Activated B cell treated with CpG ODN at 0.5 μM for 24 hours (primary cell): ENCODE measurements around the gene SRRM1. TPM values are rescaled to one million over a fixed set of nuclear protein-coding genes. Genes with fewer than 3 reads are reported as not detected.

Experiments used
- ATAC-seq: fragments of 200-7000 bp; cut with Tn5 transposase; one replicate; pipeline ENCODE4 v1.10.0; 2021; ENCODE audit warnings: low read depth, mild to moderate bottlenecking, moderate library complexity
- CTCF ChIA-PET: fragments of 350-600 bp; sonication (Branson Sonifier 250); formaldehyde crosslinking; loops from one replicate; lab custom pipeline; 2021; ENCODE audit warnings: antibody characterized with exemption; lab: Charles Lee
- POLR2A ChIA-PET: fragments of 350-600 bp; sonication (Branson Sonifier 250); formaldehyde crosslinking; loops from one replicate; lab custom pipeline; 2021; ENCODE audit warnings: antibody characterized with exemption; lab: Charles Lee
- DNase-seq: peaks from one replicate; pipeline ENCODE4 v3.0.0; 2022
- H3K27ac Mint-ChIP-seq: one replicate; pipeline ENCODE4 v1.8.0; 2020; ENCODE audit warnings: mixed read lengths
- H3K27me3 Mint-ChIP-seq: one replicate; pipeline ENCODE4 v1.8.0; 2021; ENCODE audit warnings: mixed read lengths
- H3K36me3 Mint-ChIP-seq: one replicate; pipeline ENCODE4 v1.8.0; 2021; ENCODE audit warnings: low read depth, mixed read lengths
- H3K4me1 Mint-ChIP-seq: one replicate; pipeline ENCODE4 v1.8.0; 2021; ENCODE audit warnings: mixed read lengths
- H3K4me3 Mint-ChIP-seq: one replicate; pipeline ENCODE4 v1.8.0; 2020; ENCODE audit warnings: mild to moderate bottlenecking, mixed read lengths
- H3K9me3 Mint-ChIP-seq: one replicate; pipeline ENCODE4 v1.8.0; 2020; ENCODE audit warnings: mixed read lengths
- CTCF ChIP-seq: fragments of 200-600 bp; IDR thresholded peaks from one replicate; pipeline ENCODE4 v1.8.0; 2022; ENCODE audit warnings: antibody characterized with exemption, mild to moderate bottlenecking
- intact Hi-C: fragments of 100-400 bp; cut with micrococcal nuclease; formaldehyde crosslinking; loops from one replicate; pipeline ENCODE4 v1.15.1; 2024
- total RNA-seq: library from RNA; stranded (reverse); gene quantifications from 2 replicates; pipeline ENCODE4 v1.2.3, GENCODE V29; 2022

The SRRM1 gene
- total RNA-seq, 1 donor from 2014 or later, result 220 TPM

GRCh38 chr1:24679725-24680124, 36.6 kb downstream of the SRRM1 start:
- TF ChIP-seq CTCF, result no peak
- ChIA-PET POLR2A (no interaction called here), CTCF (interaction anchor here (1.0 kb wide), 1 partner anchor 151 kb away, joined by 3 read pairs; no protein-coding TSS in a partner anchor)
- DNase-seq, result no peak
- H3K36me3 Mint-ChIP-seq, result peaks cover 17% of the 10 kb centered on the region
- peaks cover 5% of the 10 kb centered on the region for H3K4me1 Mint-ChIP-seq
- no peaks in the 10 kb centered on the region for H3K9me3 Mint-ChIP-seq
- H3K27ac Mint-ChIP-seq, result no peak overlapping the region
- H3K27me3 Mint-ChIP-seq, result no peaks in the 10 kb centered on the region
- no peak overlapping the region for H3K4me3 Mint-ChIP-seq
- no peak for ATAC-seq
- intact Hi-C loops, result no loop called here

GRCh38 chr1:24683713-24684162, 40.6 kb downstream of the SRRM1 start:
- no peaks in the 10 kb centered on the region for H3K27me3 Mint-ChIP-seq
- H3K27ac Mint-ChIP-seq, result no peak overlapping the region
- no peak for ATAC-seq
- no peak overlapping the region for H3K4me3 Mint-ChIP-seq
- H3K4me1 Mint-ChIP-seq, result peaks cover 9% of the 10 kb centered on the region
- DNase-seq, result no peak
- no peak for TF ChIP-seq CTCF
- CTCF ChIA-PET, result interaction anchor here (1.0 to 2.9 kb wide), 3 partner anchors 147 to 153 kb away, joined by 3 to 17 read pairs (median 9); no protein-coding TSS in a partner anchor
- POLR2A ChIA-PET, result no interaction called here
- H3K36me3 Mint-ChIP-seq, result no peaks in the 10 kb centered on the region
- intact Hi-C loops, result no loop called here
- no peaks in the 10 kb centered on the region for H3K9me3 Mint-ChIP-seq

DNA sequence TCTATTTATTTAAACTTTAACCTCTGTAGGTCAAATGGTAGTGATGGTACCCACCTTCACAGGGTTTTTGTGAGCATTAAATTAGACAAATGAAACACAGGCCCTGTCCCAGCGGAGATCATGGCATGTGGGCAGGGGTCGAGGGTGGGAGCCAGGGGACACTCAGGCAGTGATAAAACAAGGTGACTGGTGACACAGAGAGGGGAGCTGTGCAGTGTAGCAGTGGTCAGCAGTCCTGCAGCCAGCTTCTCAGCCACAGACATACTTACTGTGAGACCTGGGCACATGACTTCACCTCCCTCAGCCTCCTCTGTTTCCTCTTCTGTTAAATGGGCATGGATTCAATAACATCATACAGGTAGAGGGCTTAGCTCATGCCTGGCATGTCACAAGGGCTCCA, 44.9 kb downstream of the SRRM1 start:
- no peak overlapping the region for H3K4me3 Mint-ChIP-seq
- intact Hi-C loops, result loop anchor here (1.0 to 2.0 kb wide), 2 partner anchors 57 to 143 kb away; partner anchors contain the start of gene CLIC4
- no peak overlapping the region for H3K27ac Mint-ChIP-seq
- H3K4me1 Mint-ChIP-seq, result peaks cover 6% of the 10 kb centered on the region
- ChIA-PET CTCF (interaction anchor here (0.5 to 7.1 kb wide), 48 partner anchors 9 to 605 kb away, joined by 3 to 278 read pairs (median 5); partner anchors contain the start of gene CLIC4), POLR2A (interaction anchor here (0.5 to 2.3 kb wide), 6 partner anchors 8 to 144 kb away, joined by 3 to 11 read pairs (median 4); partner anchors contain the start of gene CLIC4)
- H3K36me3 Mint-ChIP-seq, result no peaks in the 10 kb centered on the region
- no peaks in the 10 kb centered on the region for H3K27me3 Mint-ChIP-seq
- DNase-seq (no peak), ATAC-seq (no peak)
- H3K9me3 Mint-ChIP-seq, result no peaks in the 10 kb centered on the region
- TF ChIP-seq CTCF, result no peak

- CTCF ChIA-PET, result interaction anchor here (0.5 to 7.1 kb wide), 52 partner anchors 9 to 604 kb away, joined by 3 to 278 read pairs (median 5); partner anchors contain the start of gene CLIC4
- Mint-ChIP-seq H3K4me1 (peaks cover 7% of the 10 kb centered on the region), H3K27me3 (no peaks in the 10 kb centered on the region), H3K27ac (peak overlapping the region; percentile 8), H3K36me3 (no peaks in the 10 kb centered on the region), H3K4me3 (no peak overlapping the region), H3K9me3 (no peaks in the 10 kb centered on the region)
- ATAC-seq, result peak; percentile 93
- peak; percentile 40 for TF ChIP-seq CTCF
- intact Hi-C loops, result loop anchor here (1.0 to 2.0 kb wide), 2 partner anchors 57 to 142 kb away; partner anchors contain the start of gene CLIC4
- POLR2A ChIA-PET, result interaction anchor here (0.5 to 2.3 kb wide), 7 partner anchors 8 to 143 kb away, joined by 3 to 11 read pairs (median 4); partner anchors contain the start of gene CLIC4
- peak; percentile 46 for DNase-seq
Observed at GRCh38 chr1:24688621-24689195, 45.6 kb downstream of the SRRM1 start.

DNA sequence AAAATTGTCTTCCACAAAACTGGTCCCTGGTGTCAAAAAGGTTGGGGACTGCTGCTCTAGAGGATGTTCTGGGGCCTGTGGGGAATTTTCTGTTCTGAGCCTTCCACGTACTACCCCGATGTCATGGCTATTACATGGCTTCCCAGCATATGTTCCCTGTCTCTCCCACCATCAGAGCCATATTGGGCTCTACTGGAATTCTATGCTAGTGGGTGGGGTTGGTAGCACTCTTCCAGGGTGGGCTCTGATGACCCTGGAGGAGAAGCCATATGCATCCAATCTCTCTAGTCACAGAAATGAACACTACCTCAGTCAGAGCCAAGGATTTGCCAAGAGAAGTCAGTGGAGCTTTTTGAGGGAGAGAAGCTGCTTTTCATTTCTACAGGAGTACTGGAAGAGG, 47.9 kb downstream of the SRRM1 start:
- no peak for TF ChIP-seq CTCF
- Mint-ChIP-seq H3K4me1 (peaks cover 30% of the 10 kb centered on the region), H3K9me3 (no peaks in the 10 kb centered on the region), H3K27me3 (no peaks in the 10 kb centered on the region), H3K36me3 (no peaks in the 10 kb centered on the region), H3K4me3 (no peak overlapping the region), H3K27ac (no peak overlapping the region)
- CTCF ChIA-PET, result interaction anchor here (1.0 to 7.1 kb wide), 3 partner anchors 111 to 145 kb away, joined by 3 to 278 read pairs (median 148); no protein-coding TSS in a partner anchor
- ATAC-seq (no peak), DNase-seq (no peak)
- intact Hi-C loops, result no loop called here
- POLR2A ChIA-PET, result no interaction called here
